ENCODE results near the gene LIPE.

GRCh38 chr19:42386974-42387707, 40.0 kb downstream of the LIPE start:
- TF ChIP-seq CTCF (IDR thresholded peaks at IDR 0.05) (no peak), POLR2A (IDR thresholded peaks at IDR 0.05) (no peak)
